Measurements from ENCODE around the gene RAD51B.
"Not testable (repeated sequence)": the region's sequence is repeated elsewhere in the genome, so short reads cannot be mapped to it uniquely, and the experiment has no call there.

Gene RAD51B

GRCh38 chr14:68755016-68755353 is 935.4 kb downstream of the RAD51B start:
- Histone ChIP-seq H3K9me3 (ENCODE audit: control insufficient read depth, low read length) (no peaks in the 10 kb centered on the region), H3K4me1 (ENCODE audit: control insufficient read depth, insufficient read depth, low read length, poor library complexity, severe bottlenecking) (peaks cover 11% of the 10 kb centered on the region), H3K27ac (ENCODE audit: low read depth, low read length, severe bottlenecking) (no peak overlapping the region), H3K36me3 (ENCODE audit: control insufficient read depth, insufficient read depth, low read length) (no peaks in the 10 kb centered on the region), H3K4me3 (ENCODE audit: extremely low read depth, insufficient read depth, low read length, poor library complexity, severe bottlenecking) (no peak overlapping the region)
- WGBS, 2 experiments (ENCODE audit: insufficient coverage in 2 of 2) = 80 to 100% methylated on average over 1 of the region's 3 CpGs

DNA sequence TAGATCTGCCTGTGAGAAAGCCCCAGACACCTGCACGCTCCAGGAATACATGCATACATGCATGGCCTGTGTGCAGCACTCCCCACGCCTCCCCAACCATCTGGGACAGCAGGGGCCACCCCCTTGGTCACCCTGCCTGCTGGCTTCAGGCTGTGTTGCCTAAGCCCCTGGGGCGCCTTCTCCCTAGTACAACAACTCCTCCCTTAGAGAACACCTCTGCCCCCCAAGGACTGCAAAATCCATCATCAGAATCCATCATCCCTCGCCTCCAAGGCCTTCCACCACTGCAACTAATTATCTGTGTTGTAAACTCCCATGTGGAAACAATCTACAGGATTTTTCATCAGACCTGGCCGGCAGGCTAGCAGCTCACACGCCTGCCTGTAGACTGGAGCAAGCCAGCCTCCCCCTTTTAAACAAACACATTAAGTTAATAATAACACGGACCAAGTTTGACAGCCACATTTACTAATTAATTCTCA is 936.5 kb downstream of the RAD51B start:
- Histone ChIP-seq H3K36me3 (ENCODE audit: control insufficient read depth, insufficient read depth, low read length) (no peaks in the 10 kb centered on the region), H3K27ac (ENCODE audit: low read depth, low read length, severe bottlenecking) (no peak overlapping the region), H3K4me1 (ENCODE audit: control insufficient read depth, insufficient read depth, low read length, poor library complexity, severe bottlenecking) (peaks cover 9% of the 10 kb centered on the region), H3K9me3 (ENCODE audit: control insufficient read depth, low read length) (no peaks in the 10 kb centered on the region), H3K4me3 (ENCODE audit: extremely low read depth, insufficient read depth, low read length, poor library complexity, severe bottlenecking) (no peak overlapping the region)
- WGBS, 2 experiments (ENCODE audit: insufficient coverage in 2 of 2) = 90 to 95% methylated on average over 5 to 7 of the region's 7 CpGs

- H3K27ac ChIP-seq (ENCODE audit: low read depth, low read length, severe bottlenecking) = no peak overlapping the region
- WGBS, 2 experiments (ENCODE audit: insufficient coverage in 2 of 2) = 93 to 95% methylated on average over 3 to 4 of the region's 6 CpGs
Measured at GRCh38 chr14:68756734-68757133, 937.2 kb downstream of the RAD51B start.

GRCh38 chr14:68757618-68758081 is 938.1 kb downstream of the RAD51B start:
- no peak overlapping the region for H3K27ac ChIP-seq (ENCODE audit: low read depth, low read length, severe bottlenecking)
- peaks cover 20% of the 10 kb centered on the region for H3K4me1 ChIP-seq (ENCODE audit: control insufficient read depth, insufficient read depth, low read length, poor library complexity, severe bottlenecking)
- no peaks in the 10 kb centered on the region for H3K36me3 ChIP-seq (ENCODE audit: control insufficient read depth, insufficient read depth, low read length)
- WGBS, 2 experiments (ENCODE audit: insufficient coverage in 2 of 2) = 50 to 71% methylated on average over 1 to 2 of the region's 4 CpGs
- no peak overlapping the region for H3K4me3 ChIP-seq (ENCODE audit: extremely low read depth, insufficient read depth, low read length, poor library complexity, severe bottlenecking)
- H3K9me3 ChIP-seq (ENCODE audit: control insufficient read depth, low read length) = no peaks in the 10 kb centered on the region

More at GRCh38 chr14:68756734-68757133, 937.2 kb downstream of the RAD51B start:
- Histone ChIP-seq H3K4me3 (ENCODE audit: extremely low read depth, insufficient read depth, low read length, poor library complexity, severe bottlenecking) (no peak overlapping the region), H3K36me3 (ENCODE audit: control insufficient read depth, insufficient read depth, low read length) (no peaks in the 10 kb centered on the region), H3K4me1 (ENCODE audit: control insufficient read depth, insufficient read depth, low read length, poor library complexity, severe bottlenecking) (peaks cover 15% of the 10 kb centered on the region), H3K9me3 (ENCODE audit: control insufficient read depth, low read length) (no peaks in the 10 kb centered on the region)

GRCh38 chr14:68758301-68758700 is 938.7 kb downstream of the RAD51B start:
- WGBS, 2 experiments (ENCODE audit: insufficient coverage in 2 of 2) = 89 to 97% methylated on average over 2 to 3 of the region's 3 CpGs
- peaks cover 25% of the 10 kb centered on the region for H3K4me1 ChIP-seq (ENCODE audit: control insufficient read depth, insufficient read depth, low read length, poor library complexity, severe bottlenecking)
- H3K36me3 ChIP-seq (ENCODE audit: control insufficient read depth, insufficient read depth, low read length) = no peaks in the 10 kb centered on the region
- H3K27ac ChIP-seq (ENCODE audit: low read depth, low read length, severe bottlenecking) = no peak overlapping the region
- H3K4me3 ChIP-seq (ENCODE audit: extremely low read depth, insufficient read depth, low read length, poor library complexity, severe bottlenecking) = no peak overlapping the region
- H3K9me3 ChIP-seq (ENCODE audit: control insufficient read depth, low read length) = no peaks in the 10 kb centered on the region

GRCh38 chr14:68759017-68759560 is 939.5 kb downstream of the RAD51B start:
- no peak overlapping the region for H3K4me3 ChIP-seq (ENCODE audit: extremely low read depth, insufficient read depth, low read length, poor library complexity, severe bottlenecking)
- no peak overlapping the region for H3K27ac ChIP-seq (ENCODE audit: low read depth, low read length, severe bottlenecking)
- no peaks in the 10 kb centered on the region for H3K9me3 ChIP-seq (ENCODE audit: control insufficient read depth, low read length)
- 93 to 96% methylated on average over 6 to 7 of the region's 8 CpGs for WGBS, 2 experiments (ENCODE audit: insufficient coverage in 2 of 2)
- peaks cover 30% of the 10 kb centered on the region for H3K4me1 ChIP-seq (ENCODE audit: control insufficient read depth, insufficient read depth, low read length, poor library complexity, severe bottlenecking)
- no peaks in the 10 kb centered on the region for H3K36me3 ChIP-seq (ENCODE audit: control insufficient read depth, insufficient read depth, low read length)

DNA sequence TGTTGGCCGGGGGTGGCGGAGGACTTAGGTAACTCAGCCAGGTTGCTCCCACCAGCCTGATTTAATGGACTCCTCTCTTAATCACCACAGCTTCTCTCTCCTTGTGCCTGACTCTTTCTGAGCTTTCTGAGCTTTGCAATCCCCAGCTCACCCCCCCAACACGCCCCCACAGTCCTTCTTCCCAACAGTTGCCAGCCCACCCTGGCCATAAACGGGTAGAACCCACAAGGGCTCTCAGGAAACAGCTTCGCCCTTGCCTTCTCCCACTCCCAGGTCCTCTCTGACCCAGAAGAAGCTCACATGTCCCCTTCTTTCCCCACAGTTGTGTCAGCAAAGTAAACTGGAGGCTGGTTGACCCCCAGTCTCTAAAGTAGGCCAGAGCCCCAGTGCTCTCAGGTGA is 940.4 kb downstream of the RAD51B start:
- WGBS, 2 experiments (ENCODE audit: insufficient coverage in 2 of 2) = 87 to 96% methylated on average over 4 to 5 of the region's 5 CpGs
- no peak overlapping the region for H3K27ac ChIP-seq (ENCODE audit: low read depth, low read length, severe bottlenecking)
- no peak overlapping the region for H3K4me3 ChIP-seq (ENCODE audit: extremely low read depth, insufficient read depth, low read length, poor library complexity, severe bottlenecking)
- H3K9me3 ChIP-seq (ENCODE audit: control insufficient read depth, low read length) = no peaks in the 10 kb centered on the region
- H3K36me3 ChIP-seq (ENCODE audit: control insufficient read depth, insufficient read depth, low read length) = no peaks in the 10 kb centered on the region
- H3K4me1 ChIP-seq (ENCODE audit: control insufficient read depth, insufficient read depth, low read length, poor library complexity, severe bottlenecking) = peaks cover 30% of the 10 kb centered on the region

- H3K4me1 ChIP-seq (ENCODE audit: control insufficient read depth, insufficient read depth, low read length, poor library complexity, severe bottlenecking) = peaks cover 30% of the 10 kb centered on the region
Measured at GRCh38 chr14:68760761-68761160, 941.2 kb downstream of the RAD51B start.

GRCh38 chr14:68761391-68761790 is 941.8 kb downstream of the RAD51B start:
- Histone ChIP-seq H3K4me1 (ENCODE audit: control insufficient read depth, insufficient read depth, low read length, poor library complexity, severe bottlenecking) (peaks cover 30% of the 10 kb centered on the region), H3K36me3 (ENCODE audit: control insufficient read depth, insufficient read depth, low read length) (no peaks in the 10 kb centered on the region), H3K9me3 (ENCODE audit: control insufficient read depth, low read length) (no peaks in the 10 kb centered on the region), H3K4me3 (ENCODE audit: extremely low read depth, insufficient read depth, low read length, poor library complexity, severe bottlenecking) (no peak overlapping the region), H3K27ac (ENCODE audit: low read depth, low read length, severe bottlenecking) (no peak overlapping the region)
- 93 to 100% methylated on average over 1 of the region's 1 CpG for WGBS, 2 experiments (ENCODE audit: insufficient coverage in 2 of 2)

More at GRCh38 chr14:68760761-68761160, 941.2 kb downstream of the RAD51B start:
- H3K4me3 ChIP-seq (ENCODE audit: extremely low read depth, insufficient read depth, low read length, poor library complexity, severe bottlenecking) = no peak overlapping the region
- H3K27ac ChIP-seq (ENCODE audit: low read depth, low read length, severe bottlenecking) = no peak overlapping the region
- no peaks in the 10 kb centered on the region for H3K9me3 ChIP-seq (ENCODE audit: control insufficient read depth, low read length)
- 100% methylated on average over 1 of the region's 2 CpGs; no CpG with 5 or more reads in 1 of the 2 experiments for WGBS, 2 experiments (ENCODE audit: insufficient coverage in 2 of 2)
- no peaks in the 10 kb centered on the region for H3K36me3 ChIP-seq (ENCODE audit: control insufficient read depth, insufficient read depth, low read length)

GRCh38 chr14:68762953-68763764 is 943.6 kb downstream of the RAD51B start:
- no peaks in the 10 kb centered on the region for H3K36me3 ChIP-seq (ENCODE audit: control insufficient read depth, insufficient read depth, low read length)
- H3K27ac ChIP-seq (ENCODE audit: low read depth, low read length, severe bottlenecking) = no peak overlapping the region
- H3K4me1 ChIP-seq (ENCODE audit: control insufficient read depth, insufficient read depth, low read length, poor library complexity, severe bottlenecking) = peaks cover 23% of the 10 kb centered on the region
- H3K4me3 ChIP-seq (ENCODE audit: extremely low read depth, insufficient read depth, low read length, poor library complexity, severe bottlenecking) = no peak overlapping the region
- 45 to 92% methylated on average over 3 to 5 of the region's 11 CpGs for WGBS, 2 experiments (ENCODE audit: insufficient coverage in 2 of 2)
- no peaks in the 10 kb centered on the region for H3K9me3 ChIP-seq (ENCODE audit: control insufficient read depth, low read length)

DNA sequence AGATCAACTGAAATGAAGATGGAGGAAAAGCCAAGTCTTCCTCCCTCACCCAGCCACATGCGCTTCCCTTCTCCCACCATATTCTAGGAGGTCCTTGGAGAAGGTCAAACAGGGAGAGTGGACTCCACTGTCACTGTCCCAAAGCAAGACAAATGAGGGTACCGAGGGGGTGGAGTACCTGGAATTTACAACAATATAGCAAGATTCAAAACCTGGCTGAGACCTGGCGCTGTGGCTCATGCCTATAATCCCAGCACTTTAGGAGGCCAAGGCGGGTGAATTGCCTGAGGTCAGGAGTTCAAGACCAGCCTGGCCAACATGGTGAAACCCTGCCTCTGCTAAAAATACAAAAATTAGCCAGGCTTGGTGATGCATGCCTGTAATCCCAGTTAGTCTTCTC is 944.3 kb downstream of the RAD51B start:
- H3K27ac ChIP-seq (ENCODE audit: low read depth, low read length, severe bottlenecking); H3K36me3 ChIP-seq (ENCODE audit: control insufficient read depth, insufficient read depth, low read length); H3K4me3 ChIP-seq (ENCODE audit: extremely low read depth, insufficient read depth, low read length, poor library complexity, severe bottlenecking); H3K9me3 ChIP-seq (ENCODE audit: control insufficient read depth, low read length): not testable (repeated sequence)
- 93 to 95% methylated on average over 3 of the region's 4 CpGs for WGBS, 2 experiments (ENCODE audit: insufficient coverage in 2 of 2)
- peaks cover 22% of the 10 kb centered on the region for H3K4me1 ChIP-seq (ENCODE audit: control insufficient read depth, insufficient read depth, low read length, poor library complexity, severe bottlenecking)

Measured in mesodermal cell (in vitro differentiated cells).